ENCODE data around the gene ZNF669.
"Not testable (repeated sequence)": the region's sequence is repeated elsewhere in the genome, so short reads cannot be mapped to it uniquely, and the experiment has no call there.

ZNF669 gene

DNA sequence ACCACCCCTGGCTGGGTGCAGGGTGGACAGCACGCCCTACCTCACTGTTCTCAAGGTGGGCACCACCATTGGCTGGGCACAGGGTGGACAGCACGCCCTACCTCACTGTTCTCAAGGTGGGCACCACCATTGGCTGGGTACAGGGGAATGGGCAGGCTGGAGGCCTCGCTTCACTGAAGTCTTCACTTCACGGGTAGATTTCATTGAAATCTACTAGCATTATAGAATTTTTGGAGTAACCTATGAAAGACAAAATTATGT lies 16.2 kb upstream of the ZNF669 start:
- H3K27me3 ChIP-seq (ENCODE audit: control insufficient read depth in 1 of 2, insufficient read depth in 2 of 2, low read length in 2 of 2); H3K9me3 ChIP-seq (ENCODE audit: control insufficient read depth in 2 of 2, low read length in 2 of 2); H3K4me1 ChIP-seq (ENCODE audit: control insufficient read depth, insufficient read depth, low read length); H3K36me3 ChIP-seq (ENCODE audit: control insufficient read depth in 2 of 2, insufficient read depth in 2 of 2, low read length in 2 of 2); H3K27ac ChIP-seq (ENCODE audit: low read length); H3K4me3 ChIP-seq (ENCODE audit: low read length in 2 of 2); H3K9ac ChIP-seq (ENCODE audit: low read length in 2 of 2): not testable (repeated sequence)

DNA sequence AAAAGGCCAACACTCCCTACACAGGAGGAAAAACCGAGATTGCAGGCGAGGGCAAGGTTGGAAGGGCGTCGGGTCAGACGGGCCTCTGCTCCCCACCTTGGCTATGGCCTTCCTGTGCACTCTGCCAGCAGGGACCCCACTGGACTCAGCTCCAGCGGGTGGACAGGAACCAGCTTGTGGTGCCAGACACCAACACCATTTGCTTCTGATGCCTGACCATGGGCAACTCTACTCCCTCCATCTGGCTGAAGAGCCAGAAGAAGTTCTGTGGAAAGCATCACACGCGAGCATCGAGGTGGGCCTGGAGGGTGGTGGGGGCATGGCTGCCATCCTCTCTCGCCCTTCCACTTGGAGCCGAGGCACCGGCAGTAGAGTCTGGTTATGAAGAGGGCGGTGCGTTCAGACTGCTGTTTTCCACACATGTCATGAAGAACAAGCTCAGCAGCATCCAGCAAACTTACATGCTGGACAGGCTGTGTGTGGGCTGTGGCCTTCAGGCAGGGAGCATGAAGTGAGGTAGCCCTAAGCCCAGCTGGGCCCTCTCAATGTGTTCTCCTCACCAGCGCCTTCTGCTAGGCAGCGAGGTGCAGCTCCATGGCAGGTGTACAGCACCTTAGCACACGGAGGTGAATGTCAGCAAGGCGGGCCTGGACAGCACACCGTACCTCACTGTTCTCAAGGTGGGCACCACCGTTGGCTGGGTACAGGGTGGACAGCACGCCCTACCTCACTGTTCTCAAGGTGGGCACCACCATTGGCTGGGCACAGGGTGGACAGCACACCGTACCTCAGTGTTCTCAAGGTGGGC lies 15.6 kb upstream of the ZNF669 start:
- Histone ChIP-seq H3K27ac (ENCODE audit: low read length) (no peak overlapping the region), H3K4me1 (ENCODE audit: control insufficient read depth, insufficient read depth, low read length) (no peaks in the 10 kb centered on the region), H3K27me3 (ENCODE audit: control insufficient read depth in 1 of 2, insufficient read depth in 2 of 2, low read length in 2 of 2) (no peaks in the 10 kb centered on the region), H3K36me3 (ENCODE audit: control insufficient read depth in 2 of 2, insufficient read depth in 2 of 2, low read length in 2 of 2) (no peaks in the 10 kb centered on the region), H3K4me3 (ENCODE audit: low read length in 2 of 2) (no peak overlapping the region), H3K9me3 (ENCODE audit: control insufficient read depth in 2 of 2, low read length in 2 of 2) (no peaks in the 10 kb centered on the region), H3K9ac (ENCODE audit: low read length in 2 of 2) (no peak overlapping the region)

DNA sequence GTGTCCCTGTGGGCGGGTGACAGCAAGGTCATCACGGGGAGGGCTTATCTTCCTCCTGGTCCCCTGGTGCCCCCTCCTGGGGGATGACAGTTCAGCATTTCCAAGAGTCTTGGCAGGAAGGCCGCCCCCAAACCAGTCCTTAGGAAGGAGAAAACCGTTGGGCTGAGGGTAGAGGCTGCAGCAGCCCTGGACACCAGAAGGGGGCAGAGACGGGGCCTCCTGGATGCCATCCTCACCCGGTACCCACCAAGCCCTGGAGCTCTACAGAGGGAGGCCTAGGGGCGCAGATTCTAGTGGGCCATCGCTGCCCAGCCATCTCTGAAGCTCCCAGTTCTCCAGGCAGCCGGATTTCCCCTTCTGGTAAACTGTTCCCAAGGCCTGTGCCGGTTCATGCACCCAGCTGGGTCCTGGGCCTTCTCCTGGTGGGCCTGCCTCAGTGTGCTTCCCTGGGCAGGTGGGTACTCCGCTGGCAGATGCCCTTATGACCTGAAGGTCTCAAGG lies 14.8 kb upstream of the ZNF669 start:
- no peaks in the 10 kb centered on the region for H3K27me3 ChIP-seq (ENCODE audit: control insufficient read depth in 1 of 2, insufficient read depth in 2 of 2, low read length in 2 of 2)

DNA sequence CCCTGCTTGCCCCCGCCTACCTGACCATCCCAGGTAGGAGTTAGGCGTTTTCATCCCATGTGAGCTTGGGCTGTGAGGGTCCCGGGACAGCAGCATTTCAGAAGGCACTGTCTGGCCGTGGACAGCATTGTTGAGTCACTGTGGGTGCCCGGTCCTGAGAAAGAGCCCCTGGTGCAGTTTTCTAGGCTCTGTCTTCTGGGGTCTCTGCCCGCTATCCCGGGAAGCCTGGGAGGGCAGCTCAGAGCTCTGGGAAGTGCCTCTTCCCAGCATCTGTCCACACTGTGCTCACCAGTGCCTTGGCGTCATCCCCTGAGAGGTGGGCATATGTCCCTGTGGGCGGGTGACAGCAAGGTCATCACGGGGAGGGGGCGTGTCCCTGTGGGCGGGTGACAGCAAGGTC lies 11.4 kb upstream of the ZNF669 start:
- Histone ChIP-seq H3K27ac (ENCODE audit: low read length) (no peak overlapping the region), H3K4me1 (ENCODE audit: control insufficient read depth, insufficient read depth, low read length) (peaks cover 13% of the 10 kb centered on the region), H3K9ac (ENCODE audit: low read length in 2 of 2) (no peak overlapping the region), H3K4me3 (ENCODE audit: low read length in 2 of 2) (no peak overlapping the region), H3K9me3 (ENCODE audit: control insufficient read depth in 2 of 2, low read length in 2 of 2) (no peaks in the 10 kb centered on the region), H3K27me3 (ENCODE audit: control insufficient read depth in 1 of 2, insufficient read depth in 2 of 2, low read length in 2 of 2) (no peaks in the 10 kb centered on the region), H3K36me3 (ENCODE audit: control insufficient read depth in 2 of 2, insufficient read depth in 2 of 2, low read length in 2 of 2) (no peaks in the 10 kb centered on the region)

More for the DNA sequence above, 14.8 kb upstream of the ZNF669 start:
- H3K9me3 ChIP-seq (ENCODE audit: control insufficient read depth in 2 of 2, low read length in 2 of 2) = no peaks in the 10 kb centered on the region
- H3K4me1 ChIP-seq (ENCODE audit: control insufficient read depth, insufficient read depth, low read length) = no peaks in the 10 kb centered on the region
- H3K9ac ChIP-seq (ENCODE audit: low read length in 2 of 2) = no peak overlapping the region
- H3K27ac ChIP-seq (ENCODE audit: low read length) = no peak overlapping the region
- no peaks in the 10 kb centered on the region for H3K36me3 ChIP-seq (ENCODE audit: control insufficient read depth in 2 of 2, insufficient read depth in 2 of 2, low read length in 2 of 2)
- H3K4me3 ChIP-seq (ENCODE audit: low read length in 2 of 2) = no peak overlapping the region

DNA sequence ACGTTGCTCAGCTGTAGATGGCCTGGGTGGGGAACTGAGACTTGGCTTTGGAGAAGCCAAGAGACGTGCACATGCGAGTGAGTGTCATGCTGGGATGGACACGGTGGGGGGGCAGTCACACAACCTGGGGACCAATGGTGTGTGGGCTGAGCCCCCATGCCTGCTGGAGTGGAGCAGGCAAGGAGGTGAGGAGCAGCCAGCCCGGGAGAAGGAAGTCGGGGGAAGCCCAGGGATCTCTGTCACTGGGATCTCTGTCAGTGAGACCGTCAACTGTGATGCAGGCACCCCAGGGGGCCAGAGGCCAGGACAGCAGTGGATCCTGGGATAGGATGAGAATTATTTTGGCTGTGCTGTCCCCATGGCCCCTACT lies 11.0 kb upstream of the ZNF669 start:
- no peaks in the 10 kb centered on the region for H3K36me3 ChIP-seq (ENCODE audit: control insufficient read depth in 2 of 2, insufficient read depth in 2 of 2, low read length in 2 of 2)

DNA sequence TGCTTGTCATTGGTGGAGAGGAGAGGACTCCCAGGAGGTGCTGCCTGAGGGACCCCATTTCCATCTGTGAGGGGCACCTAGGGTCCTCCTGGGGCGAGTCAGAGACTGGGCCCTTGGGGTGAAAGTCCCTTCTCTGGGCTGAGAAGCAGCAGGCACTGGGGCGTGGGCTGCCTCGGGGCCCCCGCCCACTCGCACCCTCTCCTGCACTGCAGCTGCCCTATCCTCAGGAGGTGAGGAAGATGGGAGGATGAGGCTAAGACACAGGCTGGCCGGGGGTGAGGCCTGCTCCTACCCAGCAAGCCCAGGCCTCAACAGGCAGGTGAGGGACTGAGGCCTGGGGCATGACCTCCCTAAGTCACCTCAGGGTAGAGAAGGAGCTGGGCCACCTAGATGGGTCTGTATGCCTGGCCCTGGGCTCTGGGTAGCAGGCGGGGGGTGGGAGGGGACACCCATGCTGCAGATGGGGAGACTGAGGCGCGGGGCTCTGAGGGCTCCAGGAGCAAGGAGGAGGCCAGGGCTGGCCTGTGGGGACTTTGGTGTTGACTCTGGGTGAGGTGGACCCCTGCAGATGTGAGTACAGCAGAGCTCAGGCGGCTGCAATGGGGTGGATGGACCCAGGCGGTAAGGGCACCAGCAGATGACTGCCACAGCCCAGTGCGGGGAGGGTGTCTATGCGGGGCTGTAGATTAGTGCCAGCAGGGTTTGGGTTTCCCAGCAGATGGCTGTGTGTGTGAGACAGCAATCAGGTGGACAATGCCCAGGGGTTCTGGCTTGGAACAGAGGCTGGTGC lies 10.4 kb upstream of the ZNF669 start:
- Histone ChIP-seq H3K36me3 (ENCODE audit: control insufficient read depth in 2 of 2, insufficient read depth in 2 of 2, low read length in 2 of 2) (no peaks in the 10 kb centered on the region), H3K9me3 (ENCODE audit: control insufficient read depth in 2 of 2, low read length in 2 of 2) (no peaks in the 10 kb centered on the region), H3K4me3 (ENCODE audit: low read length in 2 of 2) (no peak overlapping the region), H3K27ac (ENCODE audit: low read length) (no peak overlapping the region), H3K27me3 (ENCODE audit: control insufficient read depth in 1 of 2, insufficient read depth in 2 of 2, low read length in 2 of 2) (no peaks in the 10 kb centered on the region), H3K4me1 (ENCODE audit: control insufficient read depth, insufficient read depth, low read length) (peaks cover 14% of the 10 kb centered on the region), H3K9ac (ENCODE audit: low read length in 2 of 2) (no peak overlapping the region)

More for the DNA sequence above, 11.0 kb upstream of the ZNF669 start:
- Histone ChIP-seq H3K4me1 (ENCODE audit: control insufficient read depth, insufficient read depth, low read length) (peaks cover 14% of the 10 kb centered on the region), H3K27ac (ENCODE audit: low read length) (no peak overlapping the region), H3K27me3 (ENCODE audit: control insufficient read depth in 1 of 2, insufficient read depth in 2 of 2, low read length in 2 of 2) (no peaks in the 10 kb centered on the region), H3K9me3 (ENCODE audit: control insufficient read depth in 2 of 2, low read length in 2 of 2) (no peaks in the 10 kb centered on the region), H3K9ac (ENCODE audit: low read length in 2 of 2) (no peak overlapping the region), H3K4me3 (ENCODE audit: low read length in 2 of 2) (no peak overlapping the region)

DNA sequence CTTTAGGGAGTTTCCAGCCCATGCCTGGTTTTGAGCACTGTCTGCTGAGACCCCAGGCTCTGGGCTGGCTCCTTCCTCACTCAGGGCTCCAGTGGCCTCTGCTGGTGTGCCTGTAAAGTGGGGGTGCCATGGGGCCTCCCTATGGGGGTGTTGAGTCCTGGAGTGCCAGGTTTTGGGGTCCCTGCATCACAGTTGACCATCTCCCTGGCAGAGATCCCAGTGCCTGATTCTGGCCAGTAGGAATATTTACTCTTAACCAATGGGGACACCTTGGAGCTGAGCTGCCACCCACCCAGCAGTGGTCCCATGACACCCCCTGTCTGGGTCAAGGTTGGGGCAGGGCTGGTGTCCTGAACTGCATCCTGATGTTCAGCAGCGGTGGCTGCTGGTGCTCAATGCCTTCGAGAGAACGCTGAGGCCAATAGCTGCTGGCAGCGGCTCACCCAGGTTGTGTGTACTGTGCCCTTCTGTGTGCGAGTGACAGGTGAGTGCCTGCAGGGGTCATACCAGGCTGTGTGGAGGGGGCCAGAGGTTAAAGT lies 9.6 kb upstream of the ZNF669 start:
- no peak overlapping the region for H3K9ac ChIP-seq (ENCODE audit: low read length in 2 of 2)
- H3K4me3 ChIP-seq (ENCODE audit: low read length in 2 of 2) = no peak overlapping the region
- H3K27me3 ChIP-seq (ENCODE audit: control insufficient read depth in 1 of 2, insufficient read depth in 2 of 2, low read length in 2 of 2) = no peaks in the 10 kb centered on the region
- H3K36me3 ChIP-seq (ENCODE audit: control insufficient read depth in 2 of 2, insufficient read depth in 2 of 2, low read length in 2 of 2) = no peaks in the 10 kb centered on the region
- H3K4me1 ChIP-seq (ENCODE audit: control insufficient read depth, insufficient read depth, low read length) = peaks cover 14% of the 10 kb centered on the region
- no peaks in the 10 kb centered on the region for H3K9me3 ChIP-seq (ENCODE audit: control insufficient read depth in 2 of 2, low read length in 2 of 2)
- no peak overlapping the region for H3K27ac ChIP-seq (ENCODE audit: low read length)

DNA sequence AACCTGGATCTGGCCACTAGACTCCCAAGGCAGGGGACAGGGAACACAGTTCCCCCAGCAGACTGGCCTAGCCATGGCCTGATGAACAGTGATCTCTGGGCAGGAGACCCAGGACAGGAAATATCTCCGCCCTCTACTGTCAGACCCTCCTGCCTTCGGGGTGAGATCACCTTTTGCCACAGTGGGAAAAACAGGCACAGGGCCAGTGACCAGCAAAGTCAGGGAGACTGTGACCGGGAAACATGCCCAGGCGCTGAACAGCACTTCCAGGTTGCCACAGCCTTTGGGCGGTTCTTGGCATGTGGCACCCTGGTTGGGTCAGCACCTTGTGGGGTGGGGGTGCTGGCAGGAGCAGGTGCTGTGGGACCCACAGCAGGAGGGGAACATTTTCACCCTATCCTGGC lies 8.9 kb upstream of the ZNF669 start:
- peaks cover 14% of the 10 kb centered on the region for H3K4me1 ChIP-seq (ENCODE audit: control insufficient read depth, insufficient read depth, low read length)
- no peak overlapping the region for H3K27ac ChIP-seq (ENCODE audit: low read length)
- H3K9me3 ChIP-seq (ENCODE audit: control insufficient read depth in 2 of 2, low read length in 2 of 2) = no peaks in the 10 kb centered on the region
- H3K9ac ChIP-seq (ENCODE audit: low read length in 2 of 2) = no peak overlapping the region
- no peak overlapping the region for H3K4me3 ChIP-seq (ENCODE audit: low read length in 2 of 2)
- no peaks in the 10 kb centered on the region for H3K27me3 ChIP-seq (ENCODE audit: control insufficient read depth in 1 of 2, insufficient read depth in 2 of 2, low read length in 2 of 2)
- H3K36me3 ChIP-seq (ENCODE audit: control insufficient read depth in 2 of 2, insufficient read depth in 2 of 2, low read length in 2 of 2) = peaks cover 0 to under 1% of the 10 kb centered on the region in 2 donors

DNA sequence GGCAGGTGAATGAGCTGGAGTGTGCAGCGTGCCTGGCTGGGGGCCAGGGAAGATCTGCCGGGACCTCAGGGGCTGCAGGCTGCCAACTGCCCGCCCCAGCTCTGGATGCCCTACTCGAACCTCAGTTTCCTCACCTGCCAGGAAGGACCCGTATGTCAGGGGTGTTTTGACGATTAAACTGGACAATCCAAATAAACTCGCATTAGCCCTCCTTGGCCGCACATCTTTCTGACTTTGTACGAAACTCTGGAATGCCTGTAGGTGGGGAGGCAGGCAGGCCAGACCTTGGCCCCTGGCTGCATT lies 8.3 kb upstream of the ZNF669 start:
- H3K27me3 ChIP-seq (ENCODE audit: control insufficient read depth in 1 of 2, insufficient read depth in 2 of 2, low read length in 2 of 2) = no peaks in the 10 kb centered on the region
- no peak overlapping the region for H3K27ac ChIP-seq (ENCODE audit: low read length)
- H3K36me3 ChIP-seq (ENCODE audit: control insufficient read depth in 2 of 2, insufficient read depth in 2 of 2, low read length in 2 of 2) = peaks cover 0 to 3% of the 10 kb centered on the region in 2 donors
- H3K4me1 ChIP-seq (ENCODE audit: control insufficient read depth, insufficient read depth, low read length) = peaks cover 14% of the 10 kb centered on the region
- H3K4me3 ChIP-seq (ENCODE audit: low read length in 2 of 2) = peak overlapping the region; percentile 67 to 78
- peak overlapping the region in 1 of 2 donors; percentile 44 for H3K9ac ChIP-seq (ENCODE audit: low read length in 2 of 2)
- no peaks in the 10 kb centered on the region for H3K9me3 ChIP-seq (ENCODE audit: control insufficient read depth in 2 of 2, low read length in 2 of 2)

DNA sequence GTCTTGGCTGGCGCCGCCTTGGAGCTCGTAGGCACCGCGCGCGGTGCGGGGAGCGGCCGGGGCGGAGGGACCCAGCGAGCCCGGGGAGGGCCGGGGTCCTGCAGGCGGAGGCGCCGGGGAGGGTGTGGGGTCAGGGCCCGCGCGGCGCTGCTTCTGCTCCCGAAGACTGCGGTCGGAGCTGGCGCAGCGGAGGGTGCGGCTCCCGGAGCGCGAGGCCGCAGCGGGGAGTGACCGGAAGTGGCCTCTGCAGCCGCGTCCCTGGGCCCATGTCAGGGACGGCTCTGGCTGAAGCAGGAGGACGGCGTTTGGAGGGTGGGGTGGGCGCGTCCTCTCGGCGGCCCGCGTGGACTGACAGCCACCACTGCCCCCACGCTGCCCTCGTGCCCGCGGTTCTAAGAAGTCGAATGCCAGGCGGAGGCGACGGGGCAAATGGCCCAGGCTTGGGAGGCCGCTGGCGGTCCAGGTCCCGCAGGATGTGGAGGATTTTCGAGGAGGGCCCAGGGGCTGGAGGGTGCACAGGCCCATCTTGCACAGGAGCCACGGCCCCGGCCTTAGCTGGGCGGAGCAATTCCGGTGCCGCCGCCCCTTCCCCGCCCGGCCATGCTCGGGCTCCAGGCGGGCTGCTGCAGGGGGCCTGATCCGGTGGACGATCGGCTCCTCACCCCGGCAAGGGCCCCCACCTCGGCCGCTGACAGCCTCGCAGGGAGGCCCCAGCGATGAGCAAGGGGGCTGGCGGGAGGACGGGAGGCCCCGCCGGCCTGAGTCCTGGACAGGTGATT lies 7.7 kb upstream of the ZNF669 start:
- Histone ChIP-seq H3K4me3 (ENCODE audit: low read length in 2 of 2) (peak overlapping the region; percentile 67 to 78), H3K4me1 (ENCODE audit: control insufficient read depth, insufficient read depth, low read length) (peaks cover 14% of the 10 kb centered on the region), H3K9me3 (ENCODE audit: control insufficient read depth in 2 of 2, low read length in 2 of 2) (no peaks in the 10 kb centered on the region), H3K27ac (ENCODE audit: low read length) (peak overlapping the region; percentile 53), H3K27me3 (ENCODE audit: control insufficient read depth in 1 of 2, insufficient read depth in 2 of 2, low read length in 2 of 2) (no peaks in the 10 kb centered on the region), H3K9ac (ENCODE audit: low read length in 2 of 2) (peak overlapping the region; percentile 62 to 66), H3K36me3 (ENCODE audit: control insufficient read depth in 2 of 2, insufficient read depth in 2 of 2, low read length in 2 of 2) (peaks cover 0 to 3% of the 10 kb centered on the region in 2 donors)
